Hepatocyte (in vitro differentiated cells): ENCODE results near the gene C19orf67. TPM values are rescaled to one million over a fixed set of nuclear protein-coding genes. Genes with fewer than 3 reads are reported as not detected.
A peak's percentile ranks its signal among the peaks of the same experiment; 100 is the strongest.

ENCODE experiments used
- DNase-seq: peaks from one replicate; pipeline ENCODE4 v3.0.0-alpha.2; 2016; ENCODE audit warnings: low spot score
- H2AFZ ChIP-seq: fragments of 200-600 bp; sonication (generic); 2 replicates; pipeline ENCODE4 v1.6.0; 2016; ENCODE audit warnings: antibody characterized with exemption, mild to moderate bottlenecking
- H3K27ac ChIP-seq: fragments of 200-600 bp; sonication (generic); 2 replicates; pipeline ENCODE4 v1.5.1; 2016; ENCODE audit warnings: mild to moderate bottlenecking
- H3K27me3 ChIP-seq: fragments of 200-600 bp; sonication (generic); 2 replicates; pipeline ENCODE4 v1.6.1; 2016
- H3K36me3 ChIP-seq: fragments of 200-600 bp; sonication (generic); replicated peaks from 2 replicates; pipeline ENCODE4 v1.5.1; 2016; ENCODE audit warnings: low read depth; ENCODE audit not compliant: insufficient read depth
- H3K4me1 ChIP-seq: fragments of 200-600 bp; sonication (generic); 2 replicates; pipeline ENCODE4 v1.5.1; 2016; ENCODE audit warnings: mild to moderate bottlenecking, moderate library complexity; ENCODE audit not compliant: insufficient read depth
- H3K4me2 ChIP-seq: fragments of 200-600 bp; sonication (generic); 2 replicates; pipeline ENCODE4 v1.6.0; 2016
- H3K4me3 ChIP-seq: fragments of 200-600 bp; sonication (generic); 2 replicates; pipeline ENCODE4 v1.5.1; 2016; ENCODE audit warnings: mild to moderate bottlenecking
- H3K79me2 ChIP-seq: fragments of 200-600 bp; sonication (generic); 2 replicates; pipeline ENCODE4 v1.6.0; 2017; ENCODE audit warnings: mild to moderate bottlenecking
- H3K9me2 ChIP-seq: fragments of 200-600 bp; sonication (generic); replicated peaks from 2 replicates; pipeline ENCODE4 v1.6.0; 2017; ENCODE audit warnings: mild to moderate bottlenecking; ENCODE audit not compliant: insufficient read depth
- H3K9me3 ChIP-seq: fragments of 200-600 bp; sonication (generic); 2 replicates; pipeline ENCODE4 v1.5.1; 2016; ENCODE audit warnings: low read depth, mild to moderate bottlenecking
- H4K20me1 ChIP-seq: fragments of 200-600 bp; sonication (generic); 2 replicates; pipeline ENCODE4 v1.6.0; 2016; ENCODE audit warnings: mild to moderate bottlenecking; ENCODE audit not compliant: insufficient read depth, poor library complexity, severe bottlenecking
- CTCF ChIP-seq: fragments of 200-600 bp; sonication (generic); IDR thresholded peaks from 2 replicates; pipeline ENCODE4 v1.5.1; 2016; ENCODE audit warnings: antibody characterized with exemption, mild to moderate bottlenecking; ENCODE audit not compliant: poor library complexity
- EZH2 ChIP-seq: fragments of 200-600 bp; sonication (generic); IDR thresholded peaks from 2 replicates; pipeline ENCODE4 v1.6.1; 2016; ENCODE audit warnings: antibody characterized with exemption, mild to moderate bottlenecking, borderline replicate concordance
- EZH2phosphoT487 ChIP-seq: fragments of 200-600 bp; sonication (generic); IDR thresholded peaks from one replicate; pipeline ENCODE4 v1.6.1; 2018; ENCODE audit warnings: antibody characterized with exemption, mild to moderate bottlenecking, low read depth, moderate library complexity; ENCODE audit not compliant: unreplicated experiment, severe bottlenecking
- WGBS: methylation state at CpG from one replicate; pipeline ENCODE4 v1.1.6; 2016; ENCODE audit warnings: low lambda C conversion rate; ENCODE audit errors: missing lambda C conversion rate; 5-methylcytosine and 5-hydroxymethylcytosine counted together
- polyA plus RNA-seq: library from polyadenylated mRNA; unstranded; fragments of >200 nt; fragmentation: Nextera tagmentation; extraction: Ambion mirVana; gene quantifications from 2 replicates; pipeline ENCODE4 v1.2.1, GENCODE V29; 2016
- total RNA-seq: library from RNA; depleted of rRNA; stranded (reverse); fragments of >200 nt; gene quantifications from 2 replicates; pipeline ENCODE4 v1.2.3, GENCODE V29; 2014

C19orf67 gene
- total and polyA plus RNA-seq, 2 experiments from 2014 or later: not detected

GRCh38 chr19:14113762-14114414 lies 28.3 kb upstream of the C19orf67 start:
- H2AFZ ChIP-seq: no peak overlapping the region
- WGBS: 96% methylated on average over 18 of the region's 18 CpGs
- H3K36me3 ChIP-seq: no peaks in the 10 kb centered on the region
- H3K4me1 ChIP-seq: peaks cover 16% of the 10 kb centered on the region
- H3K79me2 ChIP-seq: peaks cover 60% of the 10 kb centered on the region
- TF ChIP-seq EZH2phosphoT487: no peak
- peak; percentile 7 for TF ChIP-seq CTCF
- H4K20me1 ChIP-seq: peaks cover 5% of the 10 kb centered on the region
- H3K27ac ChIP-seq: no peak overlapping the region
- H3K4me3 ChIP-seq: no peak overlapping the region
- H3K9me2 ChIP-seq: no peaks in the 10 kb centered on the region
- H3K4me2 ChIP-seq: no peak overlapping the region
- no peaks in the 10 kb centered on the region for H3K27me3 ChIP-seq
- no peaks in the 10 kb centered on the region for H3K9me3 ChIP-seq
- peak; percentile 6 for DNase-seq

GRCh38 chr19:14112809-14113385 lies 27.3 kb upstream of the C19orf67 start:
- H3K27me3 ChIP-seq: no peaks in the 10 kb centered on the region
- 56% methylated on average over 12 of the region's 12 CpGs for WGBS
- no peak for DNase-seq
- H3K9me2 ChIP-seq: no peaks in the 10 kb centered on the region
- no peak for TF ChIP-seq EZH2phosphoT487
- peak overlapping the region; percentile 48 for H3K27ac ChIP-seq
- H2AFZ ChIP-seq: no peak overlapping the region
- H3K4me3 ChIP-seq: no peak overlapping the region
- H3K36me3 ChIP-seq: no peaks in the 10 kb centered on the region
- H3K9me3 ChIP-seq: no peaks in the 10 kb centered on the region
- peaks cover 64% of the 10 kb centered on the region for H3K79me2 ChIP-seq
- peaks cover 10% of the 10 kb centered on the region for H3K4me1 ChIP-seq
- H4K20me1 ChIP-seq: peaks cover 5% of the 10 kb centered on the region
- H3K4me2 ChIP-seq: peak overlapping the region; percentile 68

- Histone ChIP-seq H3K9me2 (no peaks in the 10 kb centered on the region), H3K27me3 (no peaks in the 10 kb centered on the region), H3K4me3 (no peak overlapping the region), H2AFZ (no peak overlapping the region), H3K4me1 (peaks cover 10% of the 10 kb centered on the region), H3K9me3 (no peaks in the 10 kb centered on the region), H3K4me2 (peak overlapping the region; percentile 68), H4K20me1 (peaks cover 5% of the 10 kb centered on the region), H3K27ac (peak overlapping the region; percentile 48), H3K79me2 (peaks cover 63% of the 10 kb centered on the region), H3K36me3 (no peaks in the 10 kb centered on the region)
- DNase-seq: no peak
- TF ChIP-seq EZH2: no peak
- TF ChIP-seq CTCF: no peak
- no peak for TF ChIP-seq EZH2phosphoT487
- WGBS: 75% methylated on average over 11 of the region's 12 CpGs
These were observed 26.6 kb upstream of the C19orf67 start for GRCh38 chr19:14112051-14112808.

- no peak overlapping the region for H3K4me3 ChIP-seq
- DNase-seq: no peak
- no peaks in the 10 kb centered on the region for H3K36me3 ChIP-seq
- H3K9me3 ChIP-seq: no peaks in the 10 kb centered on the region
- H3K4me1 ChIP-seq: peaks cover 10% of the 10 kb centered on the region
- no peak overlapping the region for H3K27ac ChIP-seq
- H3K9me2 ChIP-seq: no peaks in the 10 kb centered on the region
- WGBS: 100% methylated on average over 1 of the region's 1 CpG
- peaks cover 5% of the 10 kb centered on the region for H4K20me1 ChIP-seq
- H3K79me2 ChIP-seq: peaks cover 56% of the 10 kb centered on the region
- no peak overlapping the region for H2AFZ ChIP-seq
- H3K27me3 ChIP-seq: no peaks in the 10 kb centered on the region
- H3K4me2 ChIP-seq: no peak overlapping the region
- TF ChIP-seq EZH2phosphoT487: no peak
These were observed 25.9 kb upstream of the C19orf67 start for GRCh38 chr19:14111486-14111885.
